ENCODE data around the gene SNCAIP.
"Not testable (repeated sequence)": the region's sequence is repeated elsewhere in the genome, so short reads cannot be mapped to it uniquely, and the experiment has no call there.

The SNCAIP gene

DNA sequence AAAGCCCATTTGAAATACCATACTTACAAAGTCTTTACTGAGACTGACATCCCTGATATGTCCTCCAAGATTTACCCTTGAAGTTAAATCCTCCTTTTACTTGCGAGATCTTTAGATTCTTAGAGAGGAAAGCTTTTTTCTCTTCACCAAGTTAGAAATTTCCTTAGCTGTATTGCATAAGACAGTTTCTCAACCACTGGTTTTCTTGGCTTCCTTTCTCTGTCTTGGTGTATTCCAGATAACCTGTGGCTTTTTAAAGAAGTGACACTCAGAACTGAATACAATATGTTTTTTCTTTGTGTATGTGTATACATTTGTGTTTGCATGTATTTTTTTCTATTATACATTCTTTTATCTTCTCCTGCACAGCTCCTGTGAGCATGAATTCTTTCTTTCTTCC, 65.0 kb downstream of the SNCAIP start:
- TF ChIP-seq ARNTL (CRISPR knock-in tag; IDR thresholded peaks at IDR 0.05; ENCODE audit: borderline replicate concordance, low read depth) (no peak), PPARA (CRISPR knock-in tag; IDR thresholded peaks at IDR 0.05; ENCODE audit: borderline replicate concordance) (no peak), ZC3H10 (CRISPR knock-in tag; IDR thresholded peaks at IDR 0.05) (no peak), ZFP3 (CRISPR knock-in tag; IDR thresholded peaks at IDR 0.05) (no peak), ZNF8 (CRISPR knock-in tag; IDR thresholded peaks at IDR 0.05) (no peak), RARB (CRISPR knock-in tag; IDR thresholded peaks at IDR 0.05) (no peak), CSDC2 (CRISPR knock-in tag; IDR thresholded peaks at IDR 0.05) (no peak), ZNF565 (CRISPR knock-in tag; conservative IDR thresholded peaks at IDR 0.05; ENCODE audit: low read depth) (no peak), ZFP30 (CRISPR knock-in tag; IDR thresholded peaks at IDR 0.05) (no peak), ISL1 (CRISPR knock-in tag; IDR thresholded peaks at IDR 0.05) (no peak), GLIS3 (CRISPR knock-in tag; IDR thresholded peaks at IDR 0.05) (no peak), TOX (CRISPR knock-in tag; IDR thresholded peaks at IDR 0.05; ENCODE audit: borderline replicate concordance) (no peak), ZNF70 (CRISPR knock-in tag; IDR thresholded peaks at IDR 0.05) (no peak), TCF4 (CRISPR knock-in tag; IDR thresholded peaks at IDR 0.05; ENCODE audit: borderline replicate concordance) (no peak), ESRRG (CRISPR knock-in tag; IDR thresholded peaks at IDR 0.05) (no peak)
- TF ChIP-seq, protein P1, sequence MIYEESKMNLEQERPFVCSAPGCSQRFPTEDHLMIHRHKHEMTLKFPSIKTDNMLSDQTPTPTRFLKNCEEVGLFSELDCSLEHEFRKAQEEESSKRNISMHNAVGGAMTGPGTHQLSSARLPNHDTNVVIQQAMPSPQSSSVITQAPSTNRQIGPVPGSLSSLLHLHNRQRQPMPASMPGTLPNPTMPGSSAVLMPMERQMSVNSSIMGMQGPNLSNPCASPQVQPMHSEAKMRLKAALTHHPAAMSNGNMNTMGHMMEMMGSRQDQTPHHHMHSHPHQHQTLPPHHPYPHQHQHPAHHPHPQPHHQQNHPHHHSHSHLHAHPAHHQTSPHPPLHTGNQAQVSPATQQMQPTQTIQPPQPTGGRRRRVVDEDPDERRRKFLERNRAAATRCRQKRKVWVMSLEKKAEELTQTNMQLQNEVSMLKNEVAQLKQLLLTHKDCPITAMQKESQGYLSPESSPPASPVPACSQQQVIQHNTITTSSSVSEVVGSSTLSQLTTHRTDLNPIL (CRISPR knock-in tag; IDR thresholded peaks at IDR 0.05; ENCODE audit: low read depth), result no peak
- TF ChIP-seq, protein P2, sequence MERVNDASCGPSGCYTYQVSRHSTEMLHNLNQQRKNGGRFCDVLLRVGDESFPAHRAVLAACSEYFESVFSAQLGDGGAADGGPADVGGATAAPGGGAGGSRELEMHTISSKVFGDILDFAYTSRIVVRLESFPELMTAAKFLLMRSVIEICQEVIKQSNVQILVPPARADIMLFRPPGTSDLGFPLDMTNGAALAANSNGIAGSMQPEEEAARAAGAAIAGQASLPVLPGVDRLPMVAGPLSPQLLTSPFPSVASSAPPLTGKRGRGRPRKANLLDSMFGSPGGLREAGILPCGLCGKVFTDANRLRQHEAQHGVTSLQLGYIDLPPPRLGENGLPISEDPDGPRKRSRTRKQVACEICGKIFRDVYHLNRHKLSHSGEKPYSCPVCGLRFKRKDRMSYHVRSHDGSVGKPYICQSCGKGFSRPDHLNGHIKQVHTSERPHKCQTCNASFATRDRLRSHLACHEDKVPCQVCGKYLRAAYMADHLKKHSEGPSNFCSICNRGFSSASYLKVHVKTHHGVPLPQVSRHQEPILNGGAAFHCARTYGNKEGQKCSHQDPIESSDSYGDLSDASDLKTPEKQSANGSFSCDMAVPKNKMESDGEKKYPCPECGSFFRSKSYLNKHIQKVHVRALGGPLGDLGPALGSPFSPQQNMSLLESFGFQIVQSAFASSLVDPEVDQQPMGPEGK (CRISPR knock-in tag; IDR thresholded peaks at IDR 0.05; ENCODE audit: borderline replicate concordance), result no peak
- TF ChIP-seq, protein P3, sequence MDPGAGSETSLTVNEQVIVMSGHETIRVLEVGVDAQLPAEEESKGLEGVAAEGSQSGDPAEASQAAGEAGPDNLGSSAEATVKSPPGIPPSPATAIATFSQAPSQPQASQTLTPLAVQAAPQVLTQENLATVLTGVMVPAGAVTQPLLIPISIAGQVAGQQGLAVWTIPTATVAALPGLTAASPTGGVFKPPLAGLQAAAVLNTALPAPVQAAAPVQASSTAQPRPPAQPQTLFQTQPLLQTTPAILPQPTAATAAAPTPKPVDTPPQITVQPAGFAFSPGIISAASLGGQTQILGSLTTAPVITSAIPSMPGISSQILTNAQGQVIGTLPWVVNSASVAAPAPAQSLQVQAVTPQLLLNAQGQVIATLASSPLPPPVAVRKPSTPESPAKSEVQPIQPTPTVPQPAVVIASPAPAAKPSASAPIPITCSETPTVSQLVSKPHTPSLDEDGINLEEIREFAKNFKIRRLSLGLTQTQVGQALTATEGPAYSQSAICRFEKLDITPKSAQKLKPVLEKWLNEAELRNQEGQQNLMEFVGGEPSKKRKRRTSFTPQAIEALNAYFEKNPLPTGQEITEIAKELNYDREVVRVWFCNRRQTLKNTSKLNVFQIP (CRISPR knock-in tag; IDR thresholded peaks at IDR 0.05; ENCODE audit: borderline replicate concordance, low read depth), result no peak
- TF ChIP-seq, protein P4, sequence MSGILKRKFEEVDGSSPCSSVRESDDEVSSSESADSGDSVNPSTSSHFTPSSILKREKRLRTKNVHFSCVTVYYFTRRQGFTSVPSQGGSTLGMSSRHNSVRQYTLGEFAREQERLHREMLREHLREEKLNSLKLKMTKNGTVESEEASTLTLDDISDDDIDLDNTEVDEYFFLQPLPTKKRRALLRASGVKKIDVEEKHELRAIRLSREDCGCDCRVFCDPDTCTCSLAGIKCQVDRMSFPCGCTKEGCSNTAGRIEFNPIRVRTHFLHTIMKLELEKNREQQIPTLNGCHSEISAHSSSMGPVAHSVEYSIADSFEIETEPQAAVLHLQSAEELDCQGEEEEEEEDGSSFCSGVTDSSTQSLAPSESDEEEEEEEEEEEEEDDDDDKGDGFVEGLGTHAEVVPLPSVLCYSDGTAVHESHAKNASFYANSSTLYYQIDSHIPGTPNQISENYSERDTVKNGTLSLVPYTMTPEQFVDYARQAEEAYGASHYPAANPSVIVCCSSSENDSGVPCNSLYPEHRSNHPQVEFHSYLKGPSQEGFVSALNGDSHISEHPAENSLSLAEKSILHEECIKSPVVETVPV (CRISPR knock-in tag; IDR thresholded peaks at IDR 0.05), result no peak
- TF ChIP-seq, protein P5, sequence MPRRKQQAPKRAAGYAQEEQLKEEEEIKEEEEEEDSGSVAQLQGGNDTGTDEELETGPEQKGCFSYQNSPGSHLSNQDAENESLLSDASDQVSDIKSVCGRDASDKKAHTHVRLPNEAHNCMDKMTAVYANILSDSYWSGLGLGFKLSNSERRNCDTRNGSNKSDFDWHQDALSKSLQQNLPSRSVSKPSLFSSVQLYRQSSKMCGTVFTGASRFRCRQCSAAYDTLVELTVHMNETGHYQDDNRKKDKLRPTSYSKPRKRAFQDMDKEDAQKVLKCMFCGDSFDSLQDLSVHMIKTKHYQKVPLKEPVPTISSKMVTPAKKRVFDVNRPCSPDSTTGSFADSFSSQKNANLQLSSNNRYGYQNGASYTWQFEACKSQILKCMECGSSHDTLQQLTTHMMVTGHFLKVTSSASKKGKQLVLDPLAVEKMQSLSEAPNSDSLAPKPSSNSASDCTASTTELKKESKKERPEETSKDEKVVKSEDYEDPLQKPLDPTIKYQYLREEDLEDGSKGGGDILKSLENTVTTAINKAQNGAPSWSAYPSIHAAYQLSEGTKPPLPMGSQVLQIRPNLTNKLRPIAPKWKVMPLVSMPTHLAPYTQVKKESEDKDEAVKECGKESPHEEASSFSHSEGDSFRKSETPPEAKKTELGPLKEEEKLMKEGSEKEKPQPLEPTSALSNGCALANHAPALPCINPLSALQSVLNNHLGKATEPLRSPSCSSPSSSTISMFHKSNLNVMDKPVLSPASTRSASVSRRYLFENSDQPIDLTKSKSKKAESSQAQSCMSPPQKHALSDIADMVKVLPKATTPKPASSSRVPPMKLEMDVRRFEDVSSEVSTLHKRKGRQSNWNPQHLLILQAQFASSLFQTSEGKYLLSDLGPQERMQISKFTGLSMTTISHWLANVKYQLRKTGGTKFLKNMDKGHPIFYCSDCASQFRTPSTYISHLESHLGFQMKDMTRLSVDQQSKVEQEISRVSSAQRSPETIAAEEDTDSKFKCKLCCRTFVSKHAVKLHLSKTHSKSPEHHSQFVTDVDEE (CRISPR knock-in tag; IDR thresholded peaks at IDR 0.05), result no peak
- ATAC-seq, result no peak

DNA sequence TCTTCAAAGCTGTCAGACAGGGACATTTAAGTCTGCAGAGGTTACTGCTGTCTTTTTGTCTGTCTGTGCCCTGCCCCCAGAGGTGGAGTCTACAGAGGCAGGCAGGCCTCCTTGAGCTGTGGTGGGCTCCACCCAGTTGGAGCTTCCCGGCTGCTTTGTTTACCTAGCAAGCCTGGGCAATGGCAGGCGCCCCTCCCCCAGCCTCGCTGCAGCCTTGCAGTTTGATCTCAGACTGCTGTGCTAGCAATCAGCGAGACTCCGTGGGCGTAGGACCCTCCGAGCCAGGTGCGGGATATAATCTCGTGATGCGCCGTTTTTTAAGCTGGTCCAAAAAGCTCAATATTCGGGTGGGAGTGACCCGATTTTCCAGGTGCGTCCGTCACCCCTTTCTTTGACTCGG, 70.9 kb downstream of the SNCAIP start:
- ATAC-seq, result not testable (repeated sequence)

DNA sequence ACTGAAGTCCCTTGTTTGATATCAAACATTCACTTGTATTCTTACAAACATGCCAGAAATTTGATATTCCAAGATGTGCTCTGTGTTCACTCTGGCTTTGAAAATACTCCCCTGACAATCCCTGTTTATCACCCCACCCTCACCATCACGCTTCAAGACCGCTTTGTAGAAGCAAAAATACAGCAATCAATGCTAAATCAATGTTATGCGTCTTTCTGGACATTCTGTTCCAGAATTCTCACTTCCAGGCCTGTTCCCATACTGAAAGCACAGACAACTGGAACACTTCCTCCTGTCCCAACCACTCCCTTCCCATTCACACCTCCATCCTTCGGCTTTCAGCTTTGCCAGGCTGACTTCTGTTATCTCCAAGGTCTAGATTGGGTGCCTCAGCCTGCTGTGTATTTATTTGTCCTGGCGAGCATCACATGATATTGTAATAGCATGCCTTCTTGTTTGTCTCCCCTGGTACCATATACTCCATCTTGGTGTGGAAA, 72.8 kb downstream of the SNCAIP start:
- ATAC-seq, result no peak
- TF ChIP-seq, protein P1 (CRISPR knock-in tag; IDR thresholded peaks at IDR 0.05; ENCODE audit: low read depth), result no peak
- TF ChIP-seq RARB (CRISPR knock-in tag; IDR thresholded peaks at IDR 0.05) (no peak), ZC3H10 (CRISPR knock-in tag; IDR thresholded peaks at IDR 0.05) (no peak), ZFP30 (CRISPR knock-in tag; IDR thresholded peaks at IDR 0.05) (no peak), CSDC2 (CRISPR knock-in tag; IDR thresholded peaks at IDR 0.05) (no peak), ARNTL (CRISPR knock-in tag; IDR thresholded peaks at IDR 0.05; ENCODE audit: borderline replicate concordance, low read depth) (no peak), ZNF8 (CRISPR knock-in tag; IDR thresholded peaks at IDR 0.05) (no peak), ZFP3 (CRISPR knock-in tag; IDR thresholded peaks at IDR 0.05) (no peak), GLIS3 (CRISPR knock-in tag; IDR thresholded peaks at IDR 0.05) (no peak), TCF4 (CRISPR knock-in tag; IDR thresholded peaks at IDR 0.05; ENCODE audit: borderline replicate concordance) (no peak), ESRRG (CRISPR knock-in tag; IDR thresholded peaks at IDR 0.05) (no peak), SNAI2 (CRISPR knock-in tag; IDR thresholded peaks at IDR 0.05) (no peak)
- TF ChIP-seq, protein P3 (CRISPR knock-in tag; IDR thresholded peaks at IDR 0.05; ENCODE audit: borderline replicate concordance, low read depth), result no peak

Data from SK-N-SH treated with all-trans-retinoic acid at 6 μM for 48 hours (cell line).